ENCODE results near the gene NLRC3.
"Not testable (repeated sequence)": the region's sequence is repeated elsewhere in the genome, so short reads cannot be mapped to it uniquely, and the experiment has no call there.

Gene NLRC3

GRCh38 chr16:3513892-3514583 is 63.2 kb downstream of the NLRC3 start:
- DNase-seq (ENCODE audit: low spot score) = no peak

- DNase-seq (ENCODE audit: low spot score) = no peak
These were observed 65.7 kb downstream of the NLRC3 start for GRCh38 chr16:3511286-3512180.

GRCh38 chr16:3510416-3510815 is 66.8 kb downstream of the NLRC3 start:
- no peak for DNase-seq (ENCODE audit: low spot score)

GRCh38 chr16:3509470-3509928 is 67.7 kb downstream of the NLRC3 start:
- no peak for DNase-seq (ENCODE audit: low spot score)

GRCh38 chr16:3508736-3509135 is 68.5 kb downstream of the NLRC3 start:
- DNase-seq (ENCODE audit: low spot score) = no peak

GRCh38 chr16:3503523-3503922 is 73.7 kb downstream of the NLRC3 start:
- no peak for DNase-seq (ENCODE audit: low spot score)

GRCh38 chr16:3501783-3502400 is 75.3 kb downstream of the NLRC3 start:
- DNase-seq (ENCODE audit: low spot score) = no peak

GRCh38 chr16:3501412-3501761 is 75.8 kb downstream of the NLRC3 start:
- DNase-seq (ENCODE audit: low spot score) = not testable (repeated sequence)

GRCh38 chr16:3498988-3499387 is 78.2 kb downstream of the NLRC3 start:
- no peak for DNase-seq (ENCODE audit: low spot score)

GRCh38 chr16:3497771-3498170 is 79.4 kb downstream of the NLRC3 start:
- no peak for DNase-seq (ENCODE audit: low spot score)

GRCh38 chr16:3496386-3496785 is 80.8 kb downstream of the NLRC3 start:
- DNase-seq (ENCODE audit: low spot score) = no peak

GRCh38 chr16:3495176-3495575 is 82.0 kb downstream of the NLRC3 start, which contains the start of gene C16orf90:
TSS of gene C16orf90 (minus strand) at chr16:3495489. CDS start at chr16:3495421, 68 bp downstream.
- no peak for DNase-seq (ENCODE audit: low spot score)

GRCh38 chr16:3494386-3494973 is 82.7 kb downstream of the NLRC3 start:
- no peak for DNase-seq (ENCODE audit: low spot score)

GRCh38 chr16:3492356-3492755 is 84.8 kb downstream of the NLRC3 start:
- DNase-seq (ENCODE audit: low spot score) = no peak

GRCh38 chr16:3490911-3491629 is 86.1 kb downstream of the NLRC3 start:
- DNase-seq (ENCODE audit: low spot score) = no peak

Data from hematopoietic multipotent progenitor cell treated with erythropoietin and hydrocortisone succinate and interleukin-3 and kit ligand, for 15 days (in vitro differentiated cells).